GM18867 (cell line): ENCODE results near the gene GPR15.

ENCODE experiments used
- ATAC-seq: cut with Tn5 transposase; IDR thresholded peaks from one replicate; pipeline ENCODE4 v1.9.1; 2021; ENCODE audit warnings: mild to moderate bottlenecking, moderate library complexity; ENCODE audit not compliant: unreplicated experiment

Gene GPR15

GRCh38 chr3:98582042-98582441 is 50.3 kb downstream of the GPR15 start:
- no peak for ATAC-seq

GRCh38 chr3:98583766-98584165 is 52.0 kb downstream of the GPR15 start:
- no peak for ATAC-seq
